ENCODE data around the gene CDNF. TPM values are rescaled to one million over a fixed set of nuclear protein-coding genes. Genes with fewer than 3 reads are reported as not detected.
"Not testable (repeated sequence)": the region's sequence is repeated elsewhere in the genome, so short reads cannot be mapped to it uniquely, and the experiment has no call there.

The CDNF gene
- total RNA-seq, 1 experiment from 2014 or later, result 0.34 TPM

DNA sequence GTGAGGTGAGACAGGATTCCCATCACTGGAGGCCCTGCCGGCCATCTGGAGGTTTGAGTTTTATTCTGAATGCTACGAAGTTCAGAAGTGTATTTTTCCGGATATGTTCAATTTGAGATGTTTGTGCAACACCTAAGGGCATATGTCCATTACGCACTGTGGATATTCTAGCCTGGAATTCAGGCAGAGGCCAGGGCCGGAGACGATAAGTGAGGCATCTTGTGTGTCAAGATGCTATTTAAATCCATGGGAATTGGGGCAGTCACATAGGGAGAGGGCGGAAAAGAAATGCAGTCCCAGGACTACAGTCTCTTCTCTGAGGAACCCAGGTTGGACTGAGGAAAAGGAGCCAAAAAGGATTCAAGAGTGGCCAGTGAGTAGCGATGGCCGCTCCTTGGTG, 38.9 kb upstream of the CDNF start:
- Histone ChIP-seq H3K4me3 (ENCODE audit: low read depth, low read length, poor library complexity, severe bottlenecking) (peak overlapping the region; percentile 88), H3K9me3 (ENCODE audit: low read depth, low read length, poor library complexity, severe bottlenecking) (no peaks in the 10 kb centered on the region)

DNA sequence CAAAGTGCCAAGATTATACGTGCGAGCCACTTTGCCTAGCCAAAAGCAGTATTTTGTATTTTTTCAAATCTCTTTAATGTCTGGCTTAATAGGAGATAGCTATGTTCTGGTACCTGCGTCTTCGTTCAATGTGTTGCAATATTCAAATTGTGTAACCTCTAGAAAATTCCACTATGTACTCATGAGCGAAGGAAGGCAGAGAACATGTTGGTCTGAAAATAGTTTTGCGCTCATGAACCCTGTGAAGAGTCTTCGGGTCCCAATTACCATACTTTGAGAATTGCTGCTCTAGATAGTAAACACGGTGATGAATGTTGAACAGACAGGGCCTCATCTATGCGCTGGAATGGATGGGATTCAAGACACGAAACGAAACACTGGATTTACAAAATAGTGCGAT, 38.1 kb upstream of the CDNF start:
- TF ChIP-seq, protein P1, sequence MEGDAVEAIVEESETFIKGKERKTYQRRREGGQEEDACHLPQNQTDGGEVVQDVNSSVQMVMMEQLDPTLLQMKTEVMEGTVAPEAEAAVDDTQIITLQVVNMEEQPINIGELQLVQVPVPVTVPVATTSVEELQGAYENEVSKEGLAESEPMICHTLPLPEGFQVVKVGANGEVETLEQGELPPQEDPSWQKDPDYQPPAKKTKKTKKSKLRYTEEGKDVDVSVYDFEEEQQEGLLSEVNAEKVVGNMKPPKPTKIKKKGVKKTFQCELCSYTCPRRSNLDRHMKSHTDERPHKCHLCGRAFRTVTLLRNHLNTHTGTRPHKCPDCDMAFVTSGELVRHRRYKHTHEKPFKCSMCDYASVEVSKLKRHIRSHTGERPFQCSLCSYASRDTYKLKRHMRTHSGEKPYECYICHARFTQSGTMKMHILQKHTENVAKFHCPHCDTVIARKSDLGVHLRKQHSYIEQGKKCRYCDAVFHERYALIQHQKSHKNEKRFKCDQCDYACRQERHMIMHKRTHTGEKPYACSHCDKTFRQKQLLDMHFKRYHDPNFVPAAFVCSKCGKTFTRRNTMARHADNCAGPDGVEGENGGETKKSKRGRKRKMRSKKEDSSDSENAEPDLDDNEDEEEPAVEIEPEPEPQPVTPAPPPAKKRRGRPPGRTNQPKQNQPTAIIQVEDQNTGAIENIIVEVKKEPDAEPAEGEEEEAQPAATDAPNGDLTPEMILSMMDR (conservative IDR thresholded peaks at IDR 0.05; ENCODE audit: low read depth, low read length), result no peak
- no peak for TF ChIP-seq EZH2 (IDR thresholded peaks at IDR 0.05; ENCODE audit: borderline replicate concordance, low read depth, low read length, poor library complexity, severe bottlenecking)
- peaks cover 9% of the 10 kb centered on the region for H3K36me3 ChIP-seq (ENCODE audit: insufficient read depth, low read length, poor library complexity, severe bottlenecking)
- BruUV-seq (replicated peaks), result no TSS peak
- no peaks in the 10 kb centered on the region for H3K9me3 ChIP-seq (ENCODE audit: low read depth, low read length, poor library complexity, severe bottlenecking)
- intact Hi-C loops (cut with micrococcal nuclease; ENCODE audit: unreplicated experiment), result loop anchor here (5.0 kb wide), 1 partner anchor 76 kb away; the partner anchor contains the start of gene DCLRE1C
- no peaks in the 10 kb centered on the region for H3K27me3 ChIP-seq (replicated peaks; ENCODE audit: insufficient read depth, low read depth, low read length, poor library complexity)
- H3K4me3 ChIP-seq (ENCODE audit: low read depth, low read length, poor library complexity, severe bottlenecking), result no peak overlapping the region
- H3K4me1 ChIP-seq (ENCODE audit: insufficient read depth, low read length, poor library complexity, severe bottlenecking), result peaks cover 8% of the 10 kb centered on the region
- POLR2A ChIA-PET (ENCODE audit: low non-redundant PET), result no interaction called here
- CTCF ChIA-PET, result no interaction called here
- H3K27ac ChIP-seq (ENCODE audit: low read depth, low read length, poor library complexity, severe bottlenecking), result no peak overlapping the region
- DNase-seq (ENCODE audit: low spot score), result no peak

More for the DNA sequence above, 38.9 kb upstream of the CDNF start:
- no peaks in the 10 kb centered on the region for H3K27me3 ChIP-seq (replicated peaks; ENCODE audit: insufficient read depth, low read depth, low read length, poor library complexity)
- peaks cover under 1% of the 10 kb centered on the region for H3K36me3 ChIP-seq (ENCODE audit: insufficient read depth, low read length, poor library complexity, severe bottlenecking)
- intact Hi-C loops (cut with micrococcal nuclease; ENCODE audit: unreplicated experiment), result loop anchor here (5.0 kb wide), 1 partner anchor 76 kb away; the partner anchor contains the start of gene DCLRE1C
- no peak for DNase-seq (ENCODE audit: low spot score)
- no peak overlapping the region for H3K27ac ChIP-seq (ENCODE audit: low read depth, low read length, poor library complexity, severe bottlenecking)
- CTCF ChIA-PET, result no interaction called here
- no TSS peak for BruUV-seq (replicated peaks)
- TF ChIP-seq, protein P1 (conservative IDR thresholded peaks at IDR 0.05; ENCODE audit: low read depth, low read length), result no peak
- no peak for TF ChIP-seq EZH2 (IDR thresholded peaks at IDR 0.05; ENCODE audit: borderline replicate concordance, low read depth, low read length, poor library complexity, severe bottlenecking)
- peaks cover 8% of the 10 kb centered on the region for H3K4me1 ChIP-seq (ENCODE audit: insufficient read depth, low read length, poor library complexity, severe bottlenecking)
- POLR2A ChIA-PET (ENCODE audit: low non-redundant PET), result no interaction called here

DNA sequence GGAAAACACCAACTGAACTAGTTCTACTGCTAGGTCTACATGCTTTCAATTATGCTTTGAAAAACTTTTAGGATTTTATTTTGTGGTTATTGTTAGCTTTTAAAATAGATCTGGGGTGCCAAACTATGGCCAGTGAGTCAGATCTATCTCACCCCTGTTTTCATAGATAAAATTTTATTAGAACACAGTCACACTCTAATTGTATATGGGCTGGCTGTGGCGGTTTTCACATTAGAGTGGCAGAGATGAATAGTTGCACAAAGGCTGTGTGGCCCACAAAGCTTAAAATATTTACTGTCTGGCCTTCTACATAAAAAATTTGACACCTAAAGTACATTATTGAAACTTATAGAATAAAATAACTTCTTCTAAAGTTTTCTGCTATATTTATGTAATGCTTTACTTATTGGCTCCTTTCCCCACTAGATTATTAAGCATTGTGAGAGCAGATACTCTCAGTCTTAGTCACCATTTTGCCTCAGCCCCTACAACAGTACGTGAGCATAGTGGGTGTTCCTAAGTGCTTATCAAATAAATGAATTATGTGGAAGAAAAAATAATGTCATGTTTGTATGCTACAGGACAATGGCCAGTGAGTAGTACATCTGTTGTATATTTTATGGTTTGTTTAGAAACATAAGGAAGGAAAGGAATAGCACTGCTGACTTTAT, 35.4 kb upstream of the CDNF start:
- Histone ChIP-seq H3K4me3 (ENCODE audit: low read depth, low read length, poor library complexity, severe bottlenecking) (no peak overlapping the region), H3K9me3 (ENCODE audit: low read depth, low read length, poor library complexity, severe bottlenecking) (no peaks in the 10 kb centered on the region), H3K4me1 (ENCODE audit: insufficient read depth, low read length, poor library complexity, severe bottlenecking) (peaks cover 8% of the 10 kb centered on the region), H3K27ac (ENCODE audit: low read depth, low read length, poor library complexity, severe bottlenecking) (no peak overlapping the region), H3K27me3 (replicated peaks; ENCODE audit: insufficient read depth, low read depth, low read length, poor library complexity) (no peaks in the 10 kb centered on the region), H3K36me3 (ENCODE audit: insufficient read depth, low read length, poor library complexity, severe bottlenecking) (peaks cover 32% of the 10 kb centered on the region)
- no peak for DNase-seq (ENCODE audit: low spot score)
- intact Hi-C loops (cut with micrococcal nuclease; ENCODE audit: unreplicated experiment), result no loop called here
- POLR2A ChIA-PET (ENCODE audit: low non-redundant PET), result no interaction called here
- CTCF ChIA-PET, result no interaction called here
- no TSS peak for BruUV-seq (replicated peaks)
- TF ChIP-seq EZH2 (IDR thresholded peaks at IDR 0.05; ENCODE audit: borderline replicate concordance, low read depth, low read length, poor library complexity, severe bottlenecking), result no peak
- TF ChIP-seq, protein P1 (conservative IDR thresholded peaks at IDR 0.05; ENCODE audit: low read depth, low read length), result no peak

DNA sequence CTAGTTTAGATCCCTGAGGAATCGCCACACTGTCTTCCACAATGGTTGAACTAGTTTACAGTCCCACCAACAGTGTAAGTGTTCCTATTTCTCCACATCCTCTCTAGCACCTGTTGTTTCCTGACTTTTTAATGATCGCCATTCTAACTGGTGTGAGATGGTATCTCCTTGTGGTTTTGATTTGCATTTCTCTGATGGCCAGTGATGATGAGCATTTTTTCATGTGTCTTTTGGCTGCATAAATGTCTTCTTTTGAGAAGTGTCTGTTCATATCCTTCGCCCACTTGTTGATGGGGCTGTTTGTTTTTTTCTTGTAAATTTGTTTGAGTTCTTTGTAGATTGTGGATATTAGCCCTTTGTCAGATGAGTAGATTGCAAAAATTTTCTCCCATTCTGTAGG, 27.0 kb upstream of the CDNF start:
- H3K36me3 ChIP-seq (ENCODE audit: insufficient read depth, low read length, poor library complexity, severe bottlenecking), result peaks cover 36% of the 10 kb centered on the region
- H3K27ac ChIP-seq (ENCODE audit: low read depth, low read length, poor library complexity, severe bottlenecking); H3K27me3 ChIP-seq (replicated peaks; ENCODE audit: insufficient read depth, low read depth, low read length, poor library complexity); POLR2A ChIA-PET (ENCODE audit: low non-redundant PET); BruUV-seq (replicated peaks); H3K4me3 ChIP-seq (ENCODE audit: low read depth, low read length, poor library complexity, severe bottlenecking); CTCF ChIA-PET; DNase-seq (ENCODE audit: low spot score); H3K9me3 ChIP-seq (ENCODE audit: low read depth, low read length, poor library complexity, severe bottlenecking); intact Hi-C loops (cut with micrococcal nuclease; ENCODE audit: unreplicated experiment); H3K4me1 ChIP-seq (ENCODE audit: insufficient read depth, low read length, poor library complexity, severe bottlenecking): not testable (repeated sequence)

DNA sequence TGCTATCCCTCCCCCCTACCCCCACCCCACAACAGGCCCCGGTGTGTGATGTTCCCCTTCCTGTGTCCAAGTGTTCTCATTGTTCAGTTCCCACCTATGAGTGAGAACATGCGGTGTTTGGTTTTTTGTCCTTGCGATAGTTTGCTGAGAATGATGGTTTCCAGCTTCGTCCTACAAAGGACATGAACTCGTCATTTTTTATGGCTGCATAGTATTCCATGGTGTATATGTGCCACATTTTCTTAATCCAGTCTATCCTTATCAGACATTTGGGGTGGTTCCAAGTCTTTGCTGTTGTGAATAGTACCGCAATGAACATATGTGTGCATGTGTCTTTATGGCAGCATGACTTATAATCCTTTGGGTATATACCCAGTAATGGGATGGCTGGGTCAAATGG, 26.6 kb upstream of the CDNF start:
- H3K27ac ChIP-seq (ENCODE audit: low read depth, low read length, poor library complexity, severe bottlenecking); H3K4me3 ChIP-seq (ENCODE audit: low read depth, low read length, poor library complexity, severe bottlenecking); H3K27me3 ChIP-seq (replicated peaks; ENCODE audit: insufficient read depth, low read depth, low read length, poor library complexity); CTCF ChIA-PET; POLR2A ChIA-PET (ENCODE audit: low non-redundant PET); intact Hi-C loops (cut with micrococcal nuclease; ENCODE audit: unreplicated experiment); H3K4me1 ChIP-seq (ENCODE audit: insufficient read depth, low read length, poor library complexity, severe bottlenecking); H3K9me3 ChIP-seq (ENCODE audit: low read depth, low read length, poor library complexity, severe bottlenecking); DNase-seq (ENCODE audit: low spot score); BruUV-seq (replicated peaks): not testable (repeated sequence)
- H3K36me3 ChIP-seq (ENCODE audit: insufficient read depth, low read length, poor library complexity, severe bottlenecking), result peaks cover 32% of the 10 kb centered on the region

All from A673 (cell line).